NCI-H345 treated with DMSO at 0.1 percent for 48 hours (cell line): Measurements from ENCODE around the gene TMEM121B.

Source experiments
- DNase-seq: peaks from one replicate; lab custom pipeline; 2025; ENCODE audit not compliant: unreplicated experiment; lab: John Stamatoyannopoulos, UW

The TMEM121B gene

GRCh38 chr22:17095538-17095937, 25.6 kb downstream of the TMEM121B start:
- DNase-seq, result no peak

- DNase-seq, result no peak
Observed at GRCh38 chr22:17093081-17093480, 28.1 kb downstream of the TMEM121B start.

GRCh38 chr22:17091851-17092250, 29.3 kb downstream of the TMEM121B start:
- DNase-seq, result no peak

- no peak for DNase-seq
Observed at GRCh38 chr22:17090550-17090949, 30.6 kb downstream of the TMEM121B start.

DNA sequence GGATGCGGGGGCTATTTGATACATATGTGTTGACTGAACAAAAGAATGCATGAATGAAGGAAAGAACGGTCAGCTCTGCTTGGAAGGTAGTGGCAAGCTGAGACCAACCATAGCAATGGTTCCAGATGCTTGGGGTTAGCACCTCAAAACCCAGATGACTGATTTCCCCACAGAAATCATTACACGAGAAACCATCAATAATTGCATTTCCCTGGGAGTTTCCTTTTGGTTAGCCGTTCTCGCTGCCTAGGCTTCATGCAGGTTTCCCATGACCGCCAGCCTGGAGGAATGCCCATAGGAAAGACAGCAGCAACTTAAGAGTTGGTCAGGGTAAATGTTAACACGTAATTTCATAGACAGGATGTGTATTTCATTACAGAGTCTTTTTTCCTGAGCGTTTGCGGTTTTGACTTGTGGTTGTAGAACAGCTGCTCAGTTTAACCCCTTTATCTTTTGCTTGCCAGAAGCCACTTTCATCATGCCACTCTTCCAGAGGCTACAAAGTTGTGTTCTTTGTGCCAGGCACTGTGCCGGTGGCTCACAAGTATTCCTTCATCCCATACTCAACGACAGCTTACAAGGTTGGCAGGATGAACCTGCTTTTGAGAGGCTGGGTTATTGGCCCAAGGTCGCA, 33.5 kb downstream of the TMEM121B start:
- no peak for DNase-seq

- no peak for DNase-seq
Observed at GRCh38 chr22:17086788-17087497, 34.2 kb downstream of the TMEM121B start.

GRCh38 chr22:17086296-17086695, 34.9 kb downstream of the TMEM121B start:
- no peak for DNase-seq

GRCh38 chr22:17085277-17086181, 35.6 kb downstream of the TMEM121B start:
- DNase-seq, result no peak

- DNase-seq, result peak; percentile 40
Observed at GRCh38 chr22:17084554-17085276, 36.4 kb downstream of the TMEM121B start, which contains the start of gene IL17RA. TSS of gene IL17RA (plus strand) at chr22:17085000. CDS start at chr22:17085092, 92 bp downstream.

DNA sequence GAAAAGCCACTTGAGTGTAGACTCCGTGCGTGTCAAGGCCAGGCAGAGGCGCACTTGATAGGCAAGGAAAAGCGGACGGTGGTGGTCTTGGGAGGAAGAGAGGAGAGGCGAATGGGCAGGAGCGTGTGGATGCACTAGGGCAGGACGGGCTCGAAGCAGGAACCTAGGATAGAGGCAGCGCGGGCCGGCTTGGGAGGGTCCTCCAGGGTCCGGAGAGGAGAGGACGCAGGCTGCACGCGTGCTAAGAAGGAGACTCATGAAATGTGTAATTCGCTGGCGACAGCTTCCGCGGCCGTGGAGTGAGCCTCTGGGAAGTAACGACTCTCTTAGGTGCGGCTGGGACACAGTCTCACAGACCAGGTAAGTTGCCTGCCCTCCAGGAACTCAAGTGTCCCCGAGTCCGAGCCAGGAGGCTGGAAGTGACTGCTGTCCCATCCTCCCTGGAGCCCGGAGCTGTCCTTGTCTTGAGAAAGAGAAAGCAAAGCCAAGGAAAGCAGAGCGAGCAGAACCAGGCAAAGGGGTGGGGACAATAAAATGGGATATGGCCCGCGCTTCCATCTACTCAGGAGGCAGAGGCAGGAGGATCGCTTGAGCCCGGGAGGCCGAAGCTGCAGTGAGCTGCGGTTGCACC, 37.2 kb downstream of the TMEM121B start:
- no peak for DNase-seq

GRCh38 chr22:17083255-17083654, 37.9 kb downstream of the TMEM121B start:
- DNase-seq, result no peak

DNA sequence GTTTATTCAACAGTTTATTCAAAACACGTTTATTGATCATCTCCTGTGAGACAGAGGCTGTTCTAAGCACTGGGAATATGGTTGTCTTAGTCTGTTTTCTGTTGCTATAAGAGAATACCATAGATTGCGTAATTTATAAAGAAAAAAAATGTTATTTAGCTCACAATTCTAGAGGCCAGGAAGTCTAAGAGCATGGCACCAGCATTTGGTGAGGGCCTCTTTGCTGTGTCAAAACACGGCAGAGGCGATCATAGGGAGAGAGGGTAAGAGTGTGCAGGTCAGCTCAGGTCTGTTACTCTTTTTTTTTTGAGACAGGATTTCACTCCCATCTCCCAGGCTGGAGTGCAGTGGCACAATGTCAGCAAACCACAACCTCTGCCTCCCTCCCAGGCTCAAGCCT, 41.6 kb downstream of the TMEM121B start:
- DNase-seq, result no peak

- no peak for DNase-seq
Observed at GRCh38 chr22:17077255-17077654, 43.9 kb downstream of the TMEM121B start.

GRCh38 chr22:17074648-17075002, 46.5 kb downstream of the TMEM121B start:
- DNase-seq, result no peak

GRCh38 chr22:17072877-17073276, 48.3 kb downstream of the TMEM121B start:
- DNase-seq, result no peak
